Right atrium auricular region (tissue), 2 donors: ENCODE data around the gene PXDN. TPM values are rescaled to one million over a fixed set of nuclear protein-coding genes. Genes with fewer than 3 reads are reported as not detected.
A peak's percentile ranks its signal among the peaks of the same experiment; 100 is the strongest.

Source experiments
- DNase-seq: peaks from one replicate; pipeline ENCODE4 v3.0.0-alpha.2; 2019; ENCODE audit warnings: low spot score
- H3K27ac ChIP-seq, 2 donors: fragments of 200-600 bp; sonication (generic); 1 replicate in 1 of 2; 2 replicates in 1 of 2; pipeline ENCODE4 v1.5.1; 2016 to 2019
- H3K27me3 ChIP-seq, 2 donors: fragments of 200-600 bp; sonication (generic); one replicate each; pipeline versions ENCODE4 v1.5.1 to v1.6.0; 2017 to 2019
- H3K36me3 ChIP-seq: fragments of 200-600 bp; sonication (generic); one replicate; pipeline ENCODE4 v1.5.1; 2016
- H3K4me1 ChIP-seq, 2 donors: fragments of 200-600 bp; sonication (generic); one replicate each; pipeline versions ENCODE4 v1.5.1 to v1.6.0; 2017 to 2019
- H3K4me3 ChIP-seq, 2 donors: fragments of 200-600 bp; sonication (generic); 1 replicate in 1 of 2; 2 replicates in 1 of 2; pipeline ENCODE4 v1.5.1; 2017 to 2019; ENCODE audit warnings: mild to moderate bottlenecking in 1 of 2, moderate library complexity in 1 of 2
- H3K9me3 ChIP-seq, 2 donors: fragments of 200-600 bp; sonication (generic); one replicate each; pipeline ENCODE4 v1.5.1; 2019
- CTCF ChIP-seq, 2 donors: fragments of 200-600 bp; sonication (generic); IDR thresholded peaks; one replicate each; pipeline ENCODE4 v1.5.1; 2019; ENCODE audit warnings: antibody characterized with exemption in 2 of 2
- total RNA-seq, 2 donors: library from RNA; depleted of rRNA; stranded (reverse); fragments of >200 nt; gene quantifications; one replicate each; pipeline ENCODE4 v1.1.0, GENCODE V29; 2016

The PXDN gene
- total RNA-seq, 2 donors from 2014 or later, result 25.4 to 26.9 TPM

GRCh38 chr2:1685957-1686783 is 58.1 kb downstream of the PXDN start:
- Histone ChIP-seq H3K4me3 (no peak overlapping the region), H3K36me3 (peaks cover 32% of the 10 kb centered on the region), H3K27ac (no peak overlapping the region), H3K9me3 (no peaks in the 10 kb centered on the region), H3K27me3 (no peaks in the 10 kb centered on the region), H3K4me1 (peaks cover 0 to 4% of the 10 kb centered on the region in 2 donors)
- no peak for DNase-seq
- no peak for TF ChIP-seq CTCF (IDR thresholded peaks at IDR 0.05)

- peaks cover 32% of the 10 kb centered on the region for H3K36me3 ChIP-seq
- no peaks in the 10 kb centered on the region for H3K9me3 ChIP-seq
- H3K4me3 ChIP-seq, result no peak overlapping the region
- H3K4me1 ChIP-seq, result peaks cover 0 to 4% of the 10 kb centered on the region in 2 donors
- no peak for TF ChIP-seq CTCF (IDR thresholded peaks at IDR 0.05)
- no peak for DNase-seq
- no peak overlapping the region for H3K27ac ChIP-seq
- no peaks in the 10 kb centered on the region for H3K27me3 ChIP-seq
These were observed 59.0 kb downstream of the PXDN start for GRCh38 chr2:1685078-1685956.

GRCh38 chr2:1683297-1683696 is 61.0 kb downstream of the PXDN start:
- Histone ChIP-seq H3K4me1 (peaks cover 0 to 4% of the 10 kb centered on the region in 2 donors), H3K4me3 (no peak overlapping the region), H3K27ac (no peak overlapping the region), H3K9me3 (no peaks in the 10 kb centered on the region), H3K36me3 (peaks cover 50% of the 10 kb centered on the region), H3K27me3 (no peaks in the 10 kb centered on the region)
- no peak for DNase-seq
- no peak for TF ChIP-seq CTCF (IDR thresholded peaks at IDR 0.05)

- Histone ChIP-seq H3K4me3 (no peak overlapping the region), H3K27ac (no peak overlapping the region), H3K36me3 (peaks cover 54% of the 10 kb centered on the region), H3K9me3 (no peaks in the 10 kb centered on the region), H3K4me1 (peaks cover 0 to 4% of the 10 kb centered on the region in 2 donors), H3K27me3 (no peaks in the 10 kb centered on the region)
- no peak for DNase-seq
- no peak for TF ChIP-seq CTCF (IDR thresholded peaks at IDR 0.05)
These were observed 62.2 kb downstream of the PXDN start for GRCh38 chr2:1682181-1682440.

- Histone ChIP-seq H3K4me1 (peaks cover 0 to 4% of the 10 kb centered on the region in 2 donors), H3K27ac (no peak overlapping the region), H3K4me3 (no peak overlapping the region), H3K27me3 (no peaks in the 10 kb centered on the region), H3K36me3 (peaks cover 59% of the 10 kb centered on the region), H3K9me3 (no peaks in the 10 kb centered on the region)
- peak; percentile 53 for DNase-seq
- no peak for TF ChIP-seq CTCF (IDR thresholded peaks at IDR 0.05)
These were observed 62.8 kb downstream of the PXDN start for GRCh38 chr2:1681323-1682180.
